Islet of Langerhans (tissue), 1 donor: Measurements from ENCODE around the gene MYO3B.

Experiments used
- FAIRE-seq: peaks from one replicate; lab custom pipeline; 2011; peaks lifted over from hg19 to GRCh38; lab: Jason Lieb, UNC

Gene MYO3B

DNA sequence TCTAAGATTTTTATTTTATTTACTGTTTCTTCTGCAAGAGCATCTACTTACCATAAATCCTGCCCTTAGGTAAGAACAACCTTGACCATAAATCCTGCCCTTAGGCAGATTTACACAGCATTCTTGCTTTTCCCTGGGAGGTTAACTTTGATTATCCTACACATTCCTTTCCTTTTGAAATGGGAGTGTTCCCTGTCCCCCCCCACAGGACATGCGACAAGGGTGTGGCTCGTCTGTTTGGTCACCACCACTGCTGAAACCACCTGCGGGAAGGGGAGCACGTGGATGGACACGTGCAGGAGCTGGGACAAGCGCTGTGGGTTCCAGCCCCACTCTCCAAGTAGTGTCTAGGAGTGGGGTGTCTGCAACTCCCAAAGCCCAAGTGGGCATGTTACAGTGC lies 297.9 kb downstream of the MYO3B start:
- FAIRE-seq = no peak

GRCh38 chr2:170477630-170478029 lies 299.7 kb downstream of the MYO3B start:
- no peak for FAIRE-seq

GRCh38 chr2:170481201-170481600 lies 303.3 kb downstream of the MYO3B start:
- FAIRE-seq = no peak

DNA sequence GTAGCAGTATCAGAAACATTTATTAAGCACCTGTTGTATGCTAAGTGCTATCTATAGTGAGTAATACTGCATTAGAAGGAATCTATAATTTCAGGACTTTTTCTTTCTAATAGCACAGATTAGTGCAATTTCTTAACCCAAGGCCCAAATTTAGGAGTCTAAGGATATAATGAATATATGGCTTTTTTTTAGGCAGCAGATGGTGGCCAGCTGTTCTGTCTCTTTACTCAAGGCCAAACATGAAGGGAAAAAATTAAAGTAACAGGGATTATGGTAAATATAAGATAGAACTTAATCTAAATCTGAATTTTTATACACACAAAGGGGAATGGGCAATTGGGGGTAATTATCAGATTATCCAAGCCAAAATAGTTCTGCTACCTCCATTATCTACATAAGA lies 306.6 kb downstream of the MYO3B start:
- FAIRE-seq = no peak

DNA sequence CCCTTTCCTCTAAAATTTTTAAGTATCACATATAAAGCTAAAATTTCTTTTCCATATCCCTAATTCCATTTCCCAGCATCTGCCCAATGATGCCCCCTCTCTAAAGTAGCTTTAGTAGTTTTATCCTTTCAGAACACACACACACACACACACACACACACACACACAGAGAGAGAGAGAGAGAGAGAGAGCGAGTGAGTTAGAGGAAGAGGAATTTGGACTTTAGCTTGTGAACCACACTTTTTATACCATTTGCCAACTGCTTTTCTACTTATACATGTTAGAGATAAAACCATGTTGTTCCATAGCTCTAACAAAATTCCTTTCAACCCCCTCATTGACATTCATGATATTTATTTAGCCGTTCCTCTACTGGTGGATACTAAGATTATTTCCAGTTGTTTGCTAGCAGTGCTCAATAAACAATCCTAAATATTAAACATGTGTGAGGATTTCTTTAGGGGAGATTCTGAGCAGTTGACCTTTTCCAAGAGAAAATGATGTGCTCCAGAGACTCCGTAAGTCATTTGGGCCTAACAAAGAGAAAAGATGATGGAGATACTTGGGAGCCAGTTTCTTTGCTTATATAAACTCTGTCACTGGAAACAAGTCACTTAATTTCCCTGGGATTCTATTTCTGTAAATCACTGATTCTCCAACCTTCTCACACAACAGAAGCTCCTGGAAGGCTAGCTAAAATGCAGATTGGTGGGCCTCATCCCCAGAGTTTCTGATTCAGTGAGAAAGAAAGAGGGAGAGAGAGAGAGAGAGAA lies 307.5 kb downstream of the MYO3B start:
- no peak for FAIRE-seq

DNA sequence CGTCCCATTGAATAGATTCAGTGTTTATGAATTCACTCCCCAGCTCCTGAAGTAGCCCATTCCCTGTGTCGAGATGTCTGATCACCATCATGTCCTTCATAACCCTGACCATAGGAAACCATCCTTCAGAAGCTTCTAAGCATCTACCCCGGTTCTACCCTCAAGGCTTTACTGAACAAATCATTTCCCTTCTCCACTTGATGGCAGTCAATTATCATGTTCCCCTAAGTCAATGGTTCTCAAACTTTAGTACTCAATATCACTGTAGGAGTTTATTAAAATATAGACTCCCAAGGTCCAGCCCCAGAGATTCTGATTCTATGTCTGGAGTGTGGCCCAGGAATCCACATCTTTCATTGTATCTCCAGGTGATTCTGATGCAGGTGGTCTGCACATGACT lies 308.8 kb downstream of the MYO3B start:
- peak; percentile 21 for FAIRE-seq

- FAIRE-seq = no peak
Measured at GRCh38 chr2:170488807-170489206, 310.9 kb downstream of the MYO3B start.

- FAIRE-seq = no peak
Measured at GRCh38 chr2:170492010-170492409, 314.1 kb downstream of the MYO3B start.

DNA sequence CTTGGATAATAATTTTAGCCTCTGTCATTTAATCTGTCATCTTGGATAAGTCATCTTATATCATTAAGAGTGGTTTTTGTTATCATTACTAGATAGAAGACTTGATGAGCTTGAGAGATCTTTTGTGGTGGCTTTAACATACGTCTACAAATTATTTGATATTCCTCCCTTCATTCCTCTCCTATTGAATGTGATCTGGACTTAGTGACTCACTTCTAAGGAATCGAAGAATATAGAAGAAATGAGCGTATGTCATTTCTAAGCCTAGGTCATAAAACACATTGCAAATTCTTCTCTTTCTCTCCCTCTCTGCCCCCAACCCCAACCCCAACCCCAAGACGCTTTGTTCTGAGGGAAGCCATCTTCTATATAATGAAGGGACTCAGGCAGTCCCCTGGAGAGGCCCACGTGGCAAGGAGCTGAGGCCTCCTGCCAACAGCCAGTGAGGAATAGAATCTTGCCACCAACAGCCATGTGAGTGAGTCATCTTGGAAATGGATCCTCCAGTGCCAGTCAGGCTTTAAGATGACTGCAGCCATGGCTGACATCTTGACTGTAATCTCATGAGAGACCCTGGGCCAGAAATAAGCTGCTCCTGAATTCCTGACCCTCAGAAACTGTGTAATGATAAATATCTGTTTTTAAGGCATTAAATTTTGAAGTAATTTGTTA lies 315.6 kb downstream of the MYO3B start:
- FAIRE-seq = no peak

GRCh38 chr2:170495896-170496295 lies 317.9 kb downstream of the MYO3B start:
- FAIRE-seq = no peak

- FAIRE-seq = no peak
Measured at GRCh38 chr2:170498619-170499018, 320.7 kb downstream of the MYO3B start.

- no peak for FAIRE-seq
Measured at GRCh38 chr2:170500104-170500503, 322.2 kb downstream of the MYO3B start.

GRCh38 chr2:170500770-170501169 lies 322.8 kb downstream of the MYO3B start:
- no peak for FAIRE-seq

DNA sequence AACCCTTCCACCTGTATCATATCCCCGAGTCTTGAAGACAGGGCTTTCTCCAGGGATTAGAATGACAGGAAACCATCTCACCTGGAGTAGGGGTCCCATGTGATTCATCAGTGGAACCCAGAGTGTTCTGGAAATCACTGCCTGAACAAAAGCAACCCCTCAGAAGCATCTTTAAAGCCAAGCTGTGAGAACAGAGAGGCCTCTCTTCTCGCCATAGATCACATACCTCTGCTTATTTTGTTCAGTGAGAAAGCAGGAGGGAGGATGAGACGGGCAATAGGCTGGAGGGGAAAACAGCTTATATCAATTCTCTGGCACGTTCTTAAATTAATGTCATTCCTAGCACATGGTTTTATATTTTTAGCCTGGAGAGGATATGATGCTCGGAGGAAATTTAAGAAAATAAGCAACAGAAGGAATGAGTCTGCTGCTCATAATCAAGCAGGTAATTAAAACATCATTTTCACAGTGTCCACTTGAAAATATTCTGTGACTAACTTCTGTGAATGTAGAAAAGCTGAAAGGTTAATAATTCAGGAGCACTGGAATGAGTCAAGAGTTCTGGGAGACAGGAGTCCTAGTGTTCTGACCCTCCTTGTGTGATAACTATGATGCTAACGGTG lies 323.6 kb downstream of the MYO3B start:
- no peak for FAIRE-seq

GRCh38 chr2:170502361-170503130 lies 324.6 kb downstream of the MYO3B start:
- no peak for FAIRE-seq

- FAIRE-seq = no peak
Measured at GRCh38 chr2:170503563-170503962, 325.6 kb downstream of the MYO3B start.

DNA sequence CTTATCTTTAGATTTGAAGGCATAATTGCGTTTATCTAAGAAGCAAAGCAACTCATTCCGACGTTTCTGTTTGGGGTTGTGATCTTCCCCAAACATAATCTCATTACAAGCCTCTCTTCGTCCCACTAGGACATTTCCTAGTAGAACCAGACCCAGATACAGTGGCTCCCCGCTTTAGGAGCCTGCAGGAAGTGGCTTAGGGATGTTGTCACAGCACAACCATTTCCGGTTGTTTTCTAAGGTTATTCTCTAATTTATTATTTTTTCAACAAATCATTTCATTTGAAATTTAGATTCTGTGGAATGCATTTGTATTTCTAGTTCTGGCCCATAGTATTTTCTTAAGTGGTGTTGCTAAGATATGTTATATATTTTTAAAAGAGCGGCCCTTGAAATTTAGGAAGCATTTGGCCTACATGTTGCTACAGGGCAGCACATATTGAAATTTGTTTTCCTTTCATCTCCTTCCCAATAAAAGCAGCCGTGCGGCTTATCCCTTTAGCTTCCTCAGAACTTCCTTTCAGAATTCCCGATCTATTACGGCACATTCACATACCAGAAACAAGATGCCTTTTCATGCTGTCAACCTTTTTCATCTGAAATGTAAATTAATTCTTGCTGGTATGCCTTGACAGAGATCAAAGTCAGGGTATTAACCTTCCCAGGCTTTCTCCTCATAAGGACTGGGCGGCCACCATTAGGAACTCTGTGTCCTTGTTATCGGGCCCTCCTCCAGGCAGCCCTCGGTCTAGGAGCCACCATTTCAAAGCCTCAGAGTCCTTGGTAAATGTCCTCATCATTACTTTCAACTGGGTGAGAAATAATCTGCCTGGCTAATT lies 326.2 kb downstream of the MYO3B start:
- FAIRE-seq = no peak

DNA sequence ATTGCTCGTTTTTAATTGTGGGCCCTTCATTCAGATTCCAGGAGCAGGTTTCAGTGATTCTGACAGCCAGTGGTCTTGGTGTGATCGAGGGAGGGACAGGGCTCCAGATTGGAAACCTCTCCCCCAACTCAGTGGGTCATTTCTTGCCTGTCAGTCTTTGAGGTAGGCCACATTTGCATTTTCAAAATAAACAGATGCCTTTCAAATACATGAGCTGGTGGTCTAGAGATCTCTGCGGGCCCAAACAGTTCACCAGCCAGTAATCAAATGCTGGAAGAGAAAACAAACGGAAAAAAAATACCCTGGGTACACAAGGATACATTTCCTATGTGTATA lies 326.8 kb downstream of the MYO3B start:
- no peak for FAIRE-seq

DNA sequence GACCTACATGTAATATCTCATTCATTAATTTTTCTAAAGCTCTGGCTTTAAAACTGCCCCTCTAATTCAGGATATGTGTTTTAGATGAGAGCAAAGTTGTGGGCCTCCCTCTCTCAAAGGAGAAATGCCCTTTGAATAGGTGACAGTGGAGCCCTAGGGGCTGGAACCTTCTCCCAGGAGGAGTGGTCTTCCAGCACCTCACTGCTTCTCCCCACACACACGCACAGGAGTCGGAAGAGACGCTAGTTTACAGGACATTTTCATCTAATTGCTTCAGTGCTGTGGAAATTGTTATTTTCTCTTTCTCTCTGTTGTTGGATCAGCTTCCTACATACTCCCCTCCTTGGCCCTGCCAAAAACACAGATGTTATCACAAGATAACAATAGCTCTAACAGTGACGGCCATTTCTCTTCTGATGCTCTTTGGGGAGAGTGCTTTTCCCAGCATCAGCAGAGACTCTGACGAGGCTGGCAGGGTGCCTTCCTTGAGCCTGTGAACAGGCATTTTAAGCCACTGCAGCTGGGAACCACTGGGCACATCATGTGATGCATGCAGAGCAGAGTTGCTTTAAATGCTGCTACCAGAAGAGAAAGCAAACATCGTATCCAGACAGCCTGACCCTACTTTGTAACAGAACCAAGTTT lies 327.8 kb downstream of the MYO3B start:
- no peak for FAIRE-seq

- no peak for FAIRE-seq
Measured at GRCh38 chr2:170509452-170510193, 331.7 kb downstream of the MYO3B start.

DNA sequence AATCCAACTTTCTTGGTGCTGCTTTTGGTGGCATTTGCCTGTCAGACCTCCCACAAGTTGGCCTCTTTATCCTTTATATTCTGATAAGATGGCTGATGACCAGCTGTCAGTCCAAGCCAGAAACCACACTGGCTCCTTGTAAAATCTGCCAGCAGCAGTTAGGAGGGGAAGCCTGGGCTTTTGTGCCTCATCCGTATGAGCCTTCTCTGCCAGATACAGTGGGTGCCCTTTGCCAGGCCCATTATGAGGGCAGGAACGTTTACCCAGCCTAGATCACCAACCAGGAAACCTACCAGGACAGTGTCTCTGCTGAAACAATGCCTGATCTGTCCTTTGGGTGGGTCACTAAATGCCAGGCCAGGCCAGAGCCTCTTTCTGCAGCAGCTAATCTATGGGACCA lies 334.3 kb downstream of the MYO3B start:
- no peak for FAIRE-seq
